ACC112 (cell line): Measurements from ENCODE around the gene TMEM229B.

Experiments used
- H2AFZ ChIP-seq: fragments of 200-600 bp; sonication (generic); one replicate; pipeline ENCODE4 v1.6.0; 2017; ENCODE audit warnings: antibody characterized with exemption, low read length; ENCODE audit not compliant: unreplicated experiment
- H3K27ac ChIP-seq: fragments of 200-600 bp; sonication (generic); 2 replicates; pipeline ENCODE4 v1.5.1; 2014; ENCODE audit warnings: low read depth, mild to moderate bottlenecking, antibody characterized with exemption, low read length, moderate library complexity
- H3K27me3 ChIP-seq: fragments of 200-600 bp; sonication (generic); 2 replicates; pipeline ENCODE4 v1.6.1; 2014; ENCODE audit warnings: mild to moderate bottlenecking, antibody characterized with exemption, low read length, moderate library complexity, mixed read lengths; ENCODE audit not compliant: insufficient read depth
- H3K36me3 ChIP-seq: fragments of 200-600 bp; sonication (generic); 2 replicates; pipeline ENCODE4 v1.6.1; 2016; ENCODE audit warnings: mild to moderate bottlenecking, antibody characterized with exemption, low read length, moderate library complexity, mixed read lengths; ENCODE audit not compliant: insufficient read depth
- H3K4me1 ChIP-seq: fragments of 200-600 bp; sonication (generic); one replicate; pipeline ENCODE4 v1.6.1; 2016; ENCODE audit warnings: low read length, mixed read lengths; ENCODE audit not compliant: insufficient read depth, unreplicated experiment, control insufficient read depth
- H3K4me3 ChIP-seq: fragments of 200-600 bp; sonication (generic); 2 replicates; pipeline ENCODE4 v1.5.1; 2014; ENCODE audit warnings: mild to moderate bottlenecking, low read depth, low read length
- H3K79me2 ChIP-seq: fragments of 200-600 bp; sonication (generic); one replicate; pipeline ENCODE4 v1.6.0; 2016; ENCODE audit warnings: low read length; ENCODE audit not compliant: control insufficient read depth, unreplicated experiment, insufficient read depth

TMEM229B gene

GRCh38 chr14:67473290-67474082 is 15.0 kb downstream of the TMEM229B start:
- Histone ChIP-seq H3K27ac (no peak overlapping the region), H3K27me3 (no peaks in the 10 kb centered on the region), H3K4me1 (no peaks in the 10 kb centered on the region), H3K36me3 (no peaks in the 10 kb centered on the region), H3K4me3 (no peak overlapping the region), H2AFZ (no peak overlapping the region), H3K79me2 (no peaks in the 10 kb centered on the region)

- Histone ChIP-seq H3K27me3 (no peaks in the 10 kb centered on the region), H3K36me3 (no peaks in the 10 kb centered on the region), H2AFZ (no peak overlapping the region), H3K4me3 (no peak overlapping the region), H3K79me2 (no peaks in the 10 kb centered on the region), H3K27ac (no peak overlapping the region), H3K4me1 (no peaks in the 10 kb centered on the region)
These were observed 15.8 kb downstream of the TMEM229B start for GRCh38 chr14:67472726-67473125.

- Histone ChIP-seq H3K79me2 (no peaks in the 10 kb centered on the region), H2AFZ (no peak overlapping the region), H3K27ac (no peak overlapping the region), H3K36me3 (no peaks in the 10 kb centered on the region), H3K4me1 (no peaks in the 10 kb centered on the region), H3K27me3 (peaks cover 9% of the 10 kb centered on the region), H3K4me3 (no peak overlapping the region)
These were observed 18.6 kb downstream of the TMEM229B start for GRCh38 chr14:67469954-67470353.

- Histone ChIP-seq H2AFZ (no peak overlapping the region), H3K27me3 (peaks cover 17% of the 10 kb centered on the region), H3K4me3 (no peak overlapping the region), H3K27ac (no peak overlapping the region), H3K36me3 (no peaks in the 10 kb centered on the region), H3K79me2 (no peaks in the 10 kb centered on the region), H3K4me1 (no peaks in the 10 kb centered on the region)
These were observed 20.2 kb downstream of the TMEM229B start for GRCh38 chr14:67468378-67468730.

GRCh38 chr14:67467134-67467533 is 21.4 kb downstream of the TMEM229B start:
- Histone ChIP-seq H3K79me2 (no peaks in the 10 kb centered on the region), H3K27ac (no peak overlapping the region), H2AFZ (no peak overlapping the region), H3K36me3 (no peaks in the 10 kb centered on the region), H3K4me3 (no peak overlapping the region), H3K27me3 (peaks cover 17% of the 10 kb centered on the region), H3K4me1 (no peaks in the 10 kb centered on the region)

- Histone ChIP-seq H3K4me1 (peaks cover 12% of the 10 kb centered on the region), H3K27me3 (peaks cover 17% of the 10 kb centered on the region), H3K79me2 (no peaks in the 10 kb centered on the region), H3K4me3 (no peak overlapping the region), H2AFZ (no peak overlapping the region), H3K27ac (no peak overlapping the region), H3K36me3 (no peaks in the 10 kb centered on the region)
These were observed 23.6 kb downstream of the TMEM229B start for GRCh38 chr14:67464879-67465278.

- H3K27ac ChIP-seq = no peak overlapping the region
- no peaks in the 10 kb centered on the region for H3K79me2 ChIP-seq
- no peak overlapping the region for H3K4me3 ChIP-seq
- H3K4me1 ChIP-seq = peaks cover 12% of the 10 kb centered on the region
- no peak overlapping the region for H2AFZ ChIP-seq
- peaks cover 17% of the 10 kb centered on the region for H3K27me3 ChIP-seq
- no peaks in the 10 kb centered on the region for H3K36me3 ChIP-seq
These were observed 24.1 kb downstream of the TMEM229B start for GRCh38 chr14:67464377-67464776.

- H3K4me3 ChIP-seq = no peak overlapping the region
- no peak overlapping the region for H2AFZ ChIP-seq
- H3K27me3 ChIP-seq = peaks cover 17% of the 10 kb centered on the region
- H3K36me3 ChIP-seq = no peaks in the 10 kb centered on the region
- H3K79me2 ChIP-seq = no peaks in the 10 kb centered on the region
- no peak overlapping the region for H3K27ac ChIP-seq
- peaks cover 12% of the 10 kb centered on the region for H3K4me1 ChIP-seq
These were observed 24.6 kb downstream of the TMEM229B start for GRCh38 chr14:67463900-67464299.

GRCh38 chr14:67461996-67462395 is 26.5 kb downstream of the TMEM229B start:
- Histone ChIP-seq H3K4me3 (no peak overlapping the region), H3K4me1 (peaks cover 12% of the 10 kb centered on the region), H3K36me3 (no peaks in the 10 kb centered on the region), H3K27ac (no peak overlapping the region), H3K27me3 (peaks cover 27% of the 10 kb centered on the region), H2AFZ (no peak overlapping the region), H3K79me2 (no peaks in the 10 kb centered on the region)

GRCh38 chr14:67461341-67461985 is 27.1 kb downstream of the TMEM229B start:
- Histone ChIP-seq H3K27me3 (peaks cover 32% of the 10 kb centered on the region), H3K36me3 (no peaks in the 10 kb centered on the region), H3K4me1 (peaks cover 12% of the 10 kb centered on the region), H3K79me2 (no peaks in the 10 kb centered on the region), H3K27ac (no peak overlapping the region), H3K4me3 (no peak overlapping the region), H2AFZ (no peak overlapping the region)

- Histone ChIP-seq H3K27me3 (peaks cover 18% of the 10 kb centered on the region), H3K36me3 (no peaks in the 10 kb centered on the region), H3K27ac (no peak overlapping the region), H2AFZ (no peak overlapping the region), H3K79me2 (no peaks in the 10 kb centered on the region), H3K4me1 (peaks cover 12% of the 10 kb centered on the region), H3K4me3 (no peak overlapping the region)
These were observed 29.2 kb downstream of the TMEM229B start for GRCh38 chr14:67459336-67459735.
